AG09309 (cell line): ENCODE measurements around the gene FNDC3A.

Experiments
- DNase-seq: peaks from one replicate; pipeline ENCODE4 v3.0.0-alpha.2; 2010; ENCODE audit warnings: low read depth
- H3K4me3 ChIP-seq: 2 replicates; pipeline ENCODE4 v1.5.1; 2011; ENCODE audit warnings: mild to moderate bottlenecking, low read depth, low read length, moderate library complexity; ENCODE audit not compliant: control insufficient read depth
- CTCF ChIP-seq: IDR thresholded peaks from 2 replicates; pipeline ENCODE4 v1.5.1; 2011; ENCODE audit warnings: mild to moderate bottlenecking, low read depth, low read length, inconsistent platforms; ENCODE audit not compliant: insufficient read depth, control insufficient read depth; ENCODE audit errors: missing control alignments

FNDC3A gene

GRCh38 chr13:48983331-48983730 is 7.6 kb downstream of the FNDC3A start:
- TF ChIP-seq CTCF, result no peak
- DNase-seq, result no peak
- no peak overlapping the region for H3K4me3 ChIP-seq

- TF ChIP-seq CTCF, result no peak
- no peak overlapping the region for H3K4me3 ChIP-seq
- DNase-seq, result no peak
Observed at GRCh38 chr13:48985756-48986155, 10.0 kb downstream of the FNDC3A start.

GRCh38 chr13:48990900-48991299 is 15.2 kb downstream of the FNDC3A start:
- H3K4me3 ChIP-seq, result no peak overlapping the region
- DNase-seq, result no peak
- no peak for TF ChIP-seq CTCF

- no peak for DNase-seq
- no peak for TF ChIP-seq CTCF
- no peak overlapping the region for H3K4me3 ChIP-seq
Observed at GRCh38 chr13:48993150-48993549, 17.4 kb downstream of the FNDC3A start.

- no peak overlapping the region for H3K4me3 ChIP-seq
- TF ChIP-seq CTCF, result no peak
- DNase-seq, result no peak
Observed at GRCh38 chr13:48994706-48995105, 19.0 kb downstream of the FNDC3A start.

- no peak for DNase-seq
- no peak overlapping the region for H3K4me3 ChIP-seq
- TF ChIP-seq CTCF, result no peak
Observed at GRCh38 chr13:48998641-48999292, 23.1 kb downstream of the FNDC3A start.
